Measurements from ENCODE around the gene PDK2. TPM values are rescaled to one million over a fixed set of nuclear protein-coding genes. Genes with fewer than 3 reads are reported as not detected.

PDK2 gene
- total and polyA plus RNA-seq, 10 of the 15 experiments (the other 5 are each of a cell fraction or from before 2014, with no cell fraction given) = 0.98 to 22.6 (median 12.3) TPM

DNA sequence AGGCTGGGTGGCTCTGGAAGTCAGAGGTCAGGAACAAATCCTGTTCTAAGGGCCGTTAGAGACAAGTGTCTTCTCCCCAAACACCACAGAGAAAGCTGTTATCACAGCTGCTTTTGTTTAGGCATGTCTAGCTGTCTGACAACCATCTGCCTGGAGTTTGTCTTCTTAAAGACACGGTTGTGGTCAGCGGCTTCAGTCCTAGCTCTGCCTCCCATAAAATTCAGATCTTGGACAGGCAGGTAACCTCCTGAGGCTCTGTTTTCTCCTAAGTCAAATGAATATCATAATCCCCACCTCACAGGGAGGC lies 41.5 kb upstream of the PDK2 start:
- ChIA-PET RAD21 (ENCODE audit: unreplicated experiment) (no interaction called here), SMC1A (ENCODE audit: uncharacterized antibody, unreplicated experiment) (interaction anchor here (0.9 kb wide), 2 partner anchors 11 to 41 kb away, joined by 3 read pairs; partner anchors contain the start of gene PDK2), CTCF (interaction anchor here (0.7 to 6.4 kb wide), 4 partner anchors 26 to 40 kb away, joined by 3 to 38 read pairs (median 5); partner anchors contain the start of gene PDK2), POLR2A (no interaction called here)
- TF ChIP-seq, protein P1, sequence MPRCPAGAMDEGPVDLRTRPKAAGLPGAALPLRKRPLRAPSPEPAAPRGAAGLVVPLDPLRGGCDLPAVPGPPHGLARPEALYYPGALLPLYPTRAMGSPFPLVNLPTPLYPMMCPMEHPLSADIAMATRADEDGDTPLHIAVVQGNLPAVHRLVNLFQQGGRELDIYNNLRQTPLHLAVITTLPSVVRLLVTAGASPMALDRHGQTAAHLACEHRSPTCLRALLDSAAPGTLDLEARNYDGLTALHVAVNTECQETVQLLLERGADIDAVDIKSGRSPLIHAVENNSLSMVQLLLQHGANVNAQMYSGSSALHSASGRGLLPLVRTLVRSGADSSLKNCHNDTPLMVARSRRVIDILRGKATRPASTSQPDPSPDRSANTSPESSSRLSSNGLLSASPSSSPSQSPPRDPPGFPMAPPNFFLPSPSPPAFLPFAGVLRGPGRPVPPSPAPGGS (IDR thresholded peaks at IDR 0.05; ENCODE audit: borderline replicate concordance, insufficient read depth, low read depth, low read length, poor library complexity, severe bottlenecking) = no peak
- FAIRE-seq (no peak), ATAC-seq (no peak), DNase-seq (ENCODE audit: low read depth, low spot score) (no peak)
- no peaks in the 10 kb centered on the region for H3K36me3 ChIP-seq (ENCODE audit: control insufficient read depth in 2 of 2, insufficient read depth in 2 of 2, low read length in 1 of 2)
- H3K79me2 ChIP-seq (ENCODE audit: control insufficient read depth, insufficient read depth, low read length) = no peaks in the 10 kb centered on the region
- BruUV-seq (replicated peaks) = no TSS peak
- no peak overlapping the region for H3K27ac ChIP-seq (ENCODE audit: control insufficient read depth, insufficient read depth)
- no peak overlapping the region for H3K4me3 ChIP-seq
- H3K9me3 ChIP-seq (replicated peaks; ENCODE audit: control insufficient read depth, insufficient read depth, low read length) = no peaks in the 10 kb centered on the region; the same call in 2 of the 3 replicates
- peaks cover 9% of the 10 kb centered on the region for H3K4me1 ChIP-seq (ENCODE audit: control insufficient read depth, insufficient read depth, low read length)
- in situ Hi-C loops (cut with MboI) = no loop called here
- intact Hi-C loops (cut with micrococcal nuclease; ENCODE audit: unreplicated experiment) = no loop called here
- H4K20me1 ChIP-seq (ENCODE audit: control insufficient read depth, insufficient read depth) = no peaks in the 10 kb centered on the region
- WGBS (ENCODE audit: insufficient coverage, insufficient replicate concordance, low lambda C conversion rate, missing lambda C conversion rate) = 81% methylated on average over 3 of the region's 3 CpGs
- H3K4me2 ChIP-seq (ENCODE audit: control insufficient read depth, insufficient read depth) = no peak overlapping the region
- H3K9ac ChIP-seq (ENCODE audit: control insufficient read depth, insufficient read depth, low read length) = no peak overlapping the region
- no peaks in the 10 kb centered on the region for H3K27me3 ChIP-seq (replicated peaks in 1 of 2; ENCODE audit: control insufficient read depth in 2 of 2, insufficient read depth in 2 of 2, low read length in 1 of 2)
- H2AFZ ChIP-seq (ENCODE audit: control insufficient read depth, low read depth, low read length) = no peak overlapping the region

DNA sequence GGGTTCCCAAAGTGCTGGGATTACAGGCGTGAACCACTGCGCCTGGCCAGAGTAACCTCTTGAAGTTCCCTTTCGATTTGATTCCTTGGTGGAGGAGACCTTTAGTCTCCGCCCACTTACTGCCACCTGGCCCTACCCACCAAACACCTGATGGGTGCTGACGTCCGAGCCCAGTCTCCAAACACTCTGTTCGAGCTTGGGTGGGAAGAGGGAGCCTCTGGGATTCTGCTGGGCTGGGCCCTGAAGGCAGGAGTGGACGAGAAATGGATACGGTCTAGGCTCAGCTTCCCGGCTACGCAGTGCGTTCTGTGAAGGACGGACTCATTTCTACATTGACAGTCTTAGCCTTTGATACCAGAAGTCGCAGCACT lies 40.1 kb upstream of the PDK2 start:
- Histone ChIP-seq H3K36me3 (ENCODE audit: control insufficient read depth in 2 of 2, insufficient read depth in 2 of 2, low read length in 1 of 2) (no peaks in the 10 kb centered on the region), H3K9ac (ENCODE audit: control insufficient read depth, insufficient read depth, low read length) (peak overlapping the region; percentile 46), H3K27me3 (replicated peaks in 1 of 2; ENCODE audit: control insufficient read depth in 2 of 2, insufficient read depth in 2 of 2, low read length in 1 of 2) (no peaks in the 10 kb centered on the region), H2AFZ (ENCODE audit: control insufficient read depth, low read depth, low read length) (peak overlapping the region; percentile 94), H4K20me1 (ENCODE audit: control insufficient read depth, insufficient read depth) (no peaks in the 10 kb centered on the region), H3K4me2 (ENCODE audit: control insufficient read depth, insufficient read depth) (peak overlapping the region; percentile 97), H3K4me3 (peak overlapping the region; percentile 90), H3K4me1 (ENCODE audit: control insufficient read depth, insufficient read depth, low read length) (peaks cover 9% of the 10 kb centered on the region), H3K79me2 (ENCODE audit: control insufficient read depth, insufficient read depth, low read length) (no peaks in the 10 kb centered on the region), H3K9me3 (replicated peaks; ENCODE audit: control insufficient read depth, insufficient read depth, low read length) (no peaks in the 10 kb centered on the region), H3K27ac (ENCODE audit: control insufficient read depth, insufficient read depth) (no peak overlapping the region)
- ChIA-PET RAD21 (ENCODE audit: unreplicated experiment) (interaction anchor here (2.1 kb wide), 1 partner anchor 25 kb away, joined by 7 read pairs; no protein-coding TSS in a partner anchor), CTCF (interaction anchor here (1.0 to 6.4 kb wide), 6 partner anchors 20 to 53 kb away, joined by 3 to 38 read pairs (median 16); partner anchors contain the start of gene PDK2), SMC1A (ENCODE audit: uncharacterized antibody, unreplicated experiment) (interaction anchor here (1.8 kb wide), 1 partner anchor 27 kb away, joined by 6 read pairs; no protein-coding TSS in a partner anchor), POLR2A (interaction anchor here (0.6 to 1.9 kb wide), 2 partner anchors 97 to 1544 kb away, joined by 3 to 5 read pairs; no protein-coding TSS in a partner anchor)
- peak; percentile 1; the same call in 1 of the 3 replicates for ATAC-seq
- BruUV-seq (replicated peaks) = no TSS peak
- in situ Hi-C loops (cut with MboI) (no loop called here), intact Hi-C loops (cut with micrococcal nuclease; ENCODE audit: unreplicated experiment) (loop anchor here (1.0 kb wide), 1 partner anchor 27 kb away; no protein-coding TSS in a partner anchor)
- TF ChIP-seq, protein P2, sequence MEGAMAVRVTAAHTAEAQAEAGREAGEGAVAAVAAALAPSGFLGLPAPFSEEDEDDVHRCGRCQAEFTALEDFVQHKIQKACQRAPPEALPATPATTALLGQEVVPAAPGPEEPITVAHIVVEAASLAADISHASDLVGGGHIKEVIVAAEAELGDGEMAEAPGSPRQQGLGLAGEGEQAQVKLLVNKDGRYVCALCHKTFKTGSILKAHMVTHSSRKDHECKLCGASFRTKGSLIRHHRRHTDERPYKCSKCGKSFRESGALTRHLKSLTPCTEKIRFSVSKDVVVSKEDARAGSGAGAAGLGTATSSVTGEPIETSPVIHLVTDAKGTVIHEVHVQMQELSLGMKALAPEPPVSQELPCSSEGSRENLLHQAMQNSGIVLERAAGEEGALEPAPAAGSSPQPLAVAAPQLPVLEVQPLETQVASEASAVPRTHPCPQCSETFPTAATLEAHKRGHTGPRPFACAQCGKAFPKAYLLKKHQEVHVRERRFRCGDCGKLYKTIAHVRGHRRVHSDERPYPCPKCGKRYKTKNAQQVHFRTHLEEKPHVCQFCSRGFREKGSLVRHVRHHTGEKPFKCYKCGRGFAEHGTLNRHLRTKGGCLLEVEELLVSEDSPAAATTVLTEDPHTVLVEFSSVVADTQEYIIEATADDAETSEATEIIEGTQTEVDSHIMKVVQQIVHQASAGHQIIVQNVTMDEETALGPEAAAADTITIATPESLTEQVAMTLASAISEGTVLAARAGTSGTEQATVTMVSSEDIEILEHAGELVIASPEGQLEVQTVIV (IDR thresholded peaks at IDR 0.05; ENCODE audit: borderline replicate concordance, partially characterized antibody) = no peak
- TF ChIP-seq YY1 (IDR thresholded peaks at IDR 0.05; ENCODE audit: low read depth, low read length) (no peak), RELA (IDR thresholded peaks at IDR 0.05; ENCODE audit: borderline replicate concordance, partially characterized antibody) (no peak), SIX5 (IDR thresholded peaks at IDR 0.05; ENCODE audit: low read depth, low read length, severe bottlenecking) (no peak), ESRRA (IDR thresholded peaks at IDR 0.05; ENCODE audit: low read length) (no peak), MEF2A (IDR thresholded peaks at IDR 0.05; ENCODE audit: insufficient read depth, low read depth, low read length) (no peak), MTA3 (IDR thresholded peaks at IDR 0.05; ENCODE audit: borderline replicate concordance, low read length) (no peak), CREM (IDR thresholded peaks at IDR 0.05; ENCODE audit: low read depth) (no peak)
- TF ChIP-seq, protein P3, sequence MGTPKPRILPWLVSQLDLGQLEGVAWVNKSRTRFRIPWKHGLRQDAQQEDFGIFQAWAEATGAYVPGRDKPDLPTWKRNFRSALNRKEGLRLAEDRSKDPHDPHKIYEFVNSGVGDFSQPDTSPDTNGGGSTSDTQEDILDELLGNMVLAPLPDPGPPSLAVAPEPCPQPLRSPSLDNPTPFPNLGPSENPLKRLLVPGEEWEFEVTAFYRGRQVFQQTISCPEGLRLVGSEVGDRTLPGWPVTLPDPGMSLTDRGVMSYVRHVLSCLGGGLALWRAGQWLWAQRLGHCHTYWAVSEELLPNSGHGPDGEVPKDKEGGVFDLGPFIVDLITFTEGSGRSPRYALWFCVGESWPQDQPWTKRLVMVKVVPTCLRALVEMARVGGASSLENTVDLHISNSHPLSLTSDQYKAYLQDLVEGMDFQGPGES (IDR thresholded peaks at IDR 0.05) = no peak
- TF ChIP-seq, protein P4, sequence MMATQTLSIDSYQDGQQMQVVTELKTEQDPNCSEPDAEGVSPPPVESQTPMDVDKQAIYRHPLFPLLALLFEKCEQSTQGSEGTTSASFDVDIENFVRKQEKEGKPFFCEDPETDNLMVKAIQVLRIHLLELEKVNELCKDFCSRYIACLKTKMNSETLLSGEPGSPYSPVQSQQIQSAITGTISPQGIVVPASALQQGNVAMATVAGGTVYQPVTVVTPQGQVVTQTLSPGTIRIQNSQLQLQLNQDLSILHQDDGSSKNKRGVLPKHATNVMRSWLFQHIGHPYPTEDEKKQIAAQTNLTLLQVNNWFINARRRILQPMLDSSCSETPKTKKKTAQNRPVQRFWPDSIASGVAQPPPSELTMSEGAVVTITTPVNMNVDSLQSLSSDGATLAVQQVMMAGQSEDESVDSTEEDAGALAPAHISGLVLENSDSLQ (IDR thresholded peaks at IDR 0.05) = no peak
- no peak for DNase-seq (ENCODE audit: low read depth, low spot score)
- WGBS (ENCODE audit: insufficient coverage, insufficient replicate concordance, low lambda C conversion rate, missing lambda C conversion rate) = 0% methylated on average over 14 of the region's 14 CpGs
- FAIRE-seq = no peak
